ENCODE results near the gene PTPRN2.

DNA sequence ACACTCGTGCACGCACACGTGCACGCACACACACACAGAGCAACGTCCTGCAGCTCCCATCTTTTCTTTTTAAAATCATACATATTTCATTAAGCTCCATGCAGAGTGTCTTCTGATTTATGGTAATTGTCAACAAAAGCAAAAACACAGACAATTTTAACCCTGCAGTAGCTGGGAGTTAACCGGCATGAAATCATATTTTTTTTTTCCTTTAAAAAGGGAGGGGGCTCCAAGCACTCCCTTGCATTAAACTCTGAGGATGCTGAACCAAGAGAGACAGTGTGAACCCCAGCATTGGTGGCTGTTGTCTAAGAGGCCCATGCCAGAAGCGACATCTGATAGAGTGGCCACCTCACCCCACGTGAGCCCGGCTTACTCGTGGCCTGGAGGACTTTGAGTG, 708.2 kb downstream of the PTPRN2 start:
- TF ChIP-seq, protein P1, sequence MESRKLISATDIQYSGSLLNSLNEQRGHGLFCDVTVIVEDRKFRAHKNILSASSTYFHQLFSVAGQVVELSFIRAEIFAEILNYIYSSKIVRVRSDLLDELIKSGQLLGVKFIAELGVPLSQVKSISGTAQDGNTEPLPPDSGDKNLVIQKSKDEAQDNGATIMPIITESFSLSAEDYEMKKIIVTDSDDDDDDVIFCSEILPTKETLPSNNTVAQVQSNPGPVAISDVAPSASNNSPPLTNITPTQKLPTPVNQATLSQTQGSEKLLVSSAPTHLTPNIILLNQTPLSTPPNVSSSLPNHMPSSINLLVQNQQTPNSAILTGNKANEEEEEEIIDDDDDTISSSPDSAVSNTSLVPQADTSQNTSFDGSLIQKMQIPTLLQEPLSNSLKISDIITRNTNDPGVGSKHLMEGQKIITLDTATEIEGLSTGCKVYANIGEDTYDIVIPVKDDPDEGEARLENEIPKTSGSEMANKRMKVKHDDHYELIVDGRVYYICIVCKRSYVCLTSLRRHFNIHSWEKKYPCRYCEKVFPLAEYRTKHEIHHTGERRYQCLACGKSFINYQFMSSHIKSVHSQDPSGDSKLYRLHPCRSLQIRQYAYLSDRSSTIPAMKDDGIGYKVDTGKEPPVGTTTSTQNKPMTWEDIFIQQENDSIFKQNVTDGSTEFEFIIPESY (IDR thresholded peaks at IDR 0.05; ENCODE audit: borderline replicate concordance, low read depth) = no peak
- TF ChIP-seq, protein P2, sequence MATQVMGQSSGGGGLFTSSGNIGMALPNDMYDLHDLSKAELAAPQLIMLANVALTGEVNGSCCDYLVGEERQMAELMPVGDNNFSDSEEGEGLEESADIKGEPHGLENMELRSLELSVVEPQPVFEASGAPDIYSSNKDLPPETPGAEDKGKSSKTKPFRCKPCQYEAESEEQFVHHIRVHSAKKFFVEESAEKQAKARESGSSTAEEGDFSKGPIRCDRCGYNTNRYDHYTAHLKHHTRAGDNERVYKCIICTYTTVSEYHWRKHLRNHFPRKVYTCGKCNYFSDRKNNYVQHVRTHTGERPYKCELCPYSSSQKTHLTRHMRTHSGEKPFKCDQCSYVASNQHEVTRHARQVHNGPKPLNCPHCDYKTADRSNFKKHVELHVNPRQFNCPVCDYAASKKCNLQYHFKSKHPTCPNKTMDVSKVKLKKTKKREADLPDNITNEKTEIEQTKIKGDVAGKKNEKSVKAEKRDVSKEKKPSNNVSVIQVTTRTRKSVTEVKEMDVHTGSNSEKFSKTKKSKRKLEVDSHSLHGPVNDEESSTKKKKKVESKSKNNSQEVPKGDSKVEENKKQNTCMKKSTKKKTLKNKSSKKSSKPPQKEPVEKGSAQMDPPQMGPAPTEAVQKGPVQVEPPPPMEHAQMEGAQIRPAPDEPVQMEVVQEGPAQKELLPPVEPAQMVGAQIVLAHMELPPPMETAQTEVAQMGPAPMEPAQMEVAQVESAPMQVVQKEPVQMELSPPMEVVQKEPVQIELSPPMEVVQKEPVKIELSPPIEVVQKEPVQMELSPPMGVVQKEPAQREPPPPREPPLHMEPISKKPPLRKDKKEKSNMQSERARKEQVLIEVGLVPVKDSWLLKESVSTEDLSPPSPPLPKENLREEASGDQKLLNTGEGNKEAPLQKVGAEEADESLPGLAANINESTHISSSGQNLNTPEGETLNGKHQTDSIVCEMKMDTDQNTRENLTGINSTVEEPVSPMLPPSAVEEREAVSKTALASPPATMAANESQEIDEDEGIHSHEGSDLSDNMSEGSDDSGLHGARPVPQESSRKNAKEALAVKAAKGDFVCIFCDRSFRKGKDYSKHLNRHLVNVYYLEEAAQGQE (IDR thresholded peaks at IDR 0.05; ENCODE audit: low read depth, low read length) = no peak
- TF ChIP-seq, protein P3, sequence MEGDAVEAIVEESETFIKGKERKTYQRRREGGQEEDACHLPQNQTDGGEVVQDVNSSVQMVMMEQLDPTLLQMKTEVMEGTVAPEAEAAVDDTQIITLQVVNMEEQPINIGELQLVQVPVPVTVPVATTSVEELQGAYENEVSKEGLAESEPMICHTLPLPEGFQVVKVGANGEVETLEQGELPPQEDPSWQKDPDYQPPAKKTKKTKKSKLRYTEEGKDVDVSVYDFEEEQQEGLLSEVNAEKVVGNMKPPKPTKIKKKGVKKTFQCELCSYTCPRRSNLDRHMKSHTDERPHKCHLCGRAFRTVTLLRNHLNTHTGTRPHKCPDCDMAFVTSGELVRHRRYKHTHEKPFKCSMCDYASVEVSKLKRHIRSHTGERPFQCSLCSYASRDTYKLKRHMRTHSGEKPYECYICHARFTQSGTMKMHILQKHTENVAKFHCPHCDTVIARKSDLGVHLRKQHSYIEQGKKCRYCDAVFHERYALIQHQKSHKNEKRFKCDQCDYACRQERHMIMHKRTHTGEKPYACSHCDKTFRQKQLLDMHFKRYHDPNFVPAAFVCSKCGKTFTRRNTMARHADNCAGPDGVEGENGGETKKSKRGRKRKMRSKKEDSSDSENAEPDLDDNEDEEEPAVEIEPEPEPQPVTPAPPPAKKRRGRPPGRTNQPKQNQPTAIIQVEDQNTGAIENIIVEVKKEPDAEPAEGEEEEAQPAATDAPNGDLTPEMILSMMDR (IDR thresholded peaks at IDR 0.05) = no peak
- no peak for TF ChIP-seq FOXM1 (IDR thresholded peaks at IDR 0.05; ENCODE audit: low read depth)
- TF ChIP-seq, protein P4, sequence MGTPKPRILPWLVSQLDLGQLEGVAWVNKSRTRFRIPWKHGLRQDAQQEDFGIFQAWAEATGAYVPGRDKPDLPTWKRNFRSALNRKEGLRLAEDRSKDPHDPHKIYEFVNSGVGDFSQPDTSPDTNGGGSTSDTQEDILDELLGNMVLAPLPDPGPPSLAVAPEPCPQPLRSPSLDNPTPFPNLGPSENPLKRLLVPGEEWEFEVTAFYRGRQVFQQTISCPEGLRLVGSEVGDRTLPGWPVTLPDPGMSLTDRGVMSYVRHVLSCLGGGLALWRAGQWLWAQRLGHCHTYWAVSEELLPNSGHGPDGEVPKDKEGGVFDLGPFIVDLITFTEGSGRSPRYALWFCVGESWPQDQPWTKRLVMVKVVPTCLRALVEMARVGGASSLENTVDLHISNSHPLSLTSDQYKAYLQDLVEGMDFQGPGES (IDR thresholded peaks at IDR 0.05; ENCODE audit: low read depth, low read length) = no peak
- TF ChIP-seq JUND (IDR thresholded peaks at IDR 0.05) = no peak
